ENCODE results near the gene AKNA. TPM values are rescaled to one million over a fixed set of nuclear protein-coding genes. Genes with fewer than 3 reads are reported as not detected.
A peak's percentile ranks its signal among the peaks of the same experiment; 100 is the strongest.
"Not testable (repeated sequence)": the region's sequence is repeated elsewhere in the genome, so short reads cannot be mapped to it uniquely, and the experiment has no call there.

Gene AKNA
- total RNA-seq, 1 experiment from 2014 or later = 5.1 TPM

DNA sequence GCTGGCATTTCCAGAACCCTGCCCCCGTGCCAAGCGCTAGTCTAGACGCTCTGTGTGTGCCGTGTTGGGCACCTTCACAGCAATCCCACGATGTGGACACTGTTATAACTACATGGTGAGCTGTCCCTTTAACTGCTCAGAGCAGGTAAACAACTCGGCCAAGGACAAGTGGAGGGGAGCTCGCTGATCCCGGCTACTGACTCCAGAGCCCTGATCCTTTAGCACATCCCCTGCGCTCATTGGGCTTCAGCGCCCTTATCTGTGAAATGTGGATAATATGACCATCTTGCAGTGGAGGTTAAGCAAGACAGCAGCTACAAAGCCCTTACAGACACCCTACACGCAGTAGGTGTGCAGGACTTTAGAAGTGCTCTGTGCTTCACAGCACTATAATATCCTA, 41.6 kb downstream of the AKNA start:
- in situ Hi-C loops (cut with HindIII; ENCODE audit: low sequenced_read_pairs) = no loop called here
- DNase-seq (ENCODE audit: low spot score) = no peak

GRCh38 chr9:114345493-114346065, 42.2 kb downstream of the AKNA start:
- no peak for DNase-seq (ENCODE audit: low spot score)
- in situ Hi-C loops (cut with HindIII; ENCODE audit: low sequenced_read_pairs) = no loop called here

DNA sequence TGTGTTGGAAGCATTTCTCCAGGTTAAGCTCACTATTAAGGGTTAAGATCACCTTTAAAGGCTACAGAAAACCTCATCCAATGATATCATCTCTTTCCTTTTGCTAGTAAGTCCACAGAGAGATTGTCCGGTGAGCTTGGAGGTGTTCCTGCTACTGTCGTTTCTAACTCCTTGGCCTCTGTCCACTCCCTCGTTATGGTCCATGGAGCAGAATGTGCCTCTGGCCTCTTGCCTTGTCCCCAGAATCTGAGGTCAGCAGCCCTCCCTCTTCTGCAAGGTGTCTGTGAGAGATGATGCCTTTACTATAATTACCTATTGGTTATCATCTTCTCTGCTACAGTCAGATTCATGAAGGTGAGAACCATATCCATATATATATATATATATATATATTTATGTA, 43.1 kb downstream of the AKNA start:
- in situ Hi-C loops (cut with HindIII; ENCODE audit: low sequenced_read_pairs) = no loop called here
- peak; percentile 13 for DNase-seq (ENCODE audit: low spot score)

GRCh38 chr9:114344188-114344566, 43.6 kb downstream of the AKNA start:
- in situ Hi-C loops (cut with HindIII; ENCODE audit: low sequenced_read_pairs) = no loop called here
- no peak for DNase-seq (ENCODE audit: low spot score)

- DNase-seq (ENCODE audit: low spot score) = no peak
- in situ Hi-C loops (cut with HindIII; ENCODE audit: low sequenced_read_pairs) = no loop called here
Measured at GRCh38 chr9:114343471-114344187, 44.2 kb downstream of the AKNA start.

DNA sequence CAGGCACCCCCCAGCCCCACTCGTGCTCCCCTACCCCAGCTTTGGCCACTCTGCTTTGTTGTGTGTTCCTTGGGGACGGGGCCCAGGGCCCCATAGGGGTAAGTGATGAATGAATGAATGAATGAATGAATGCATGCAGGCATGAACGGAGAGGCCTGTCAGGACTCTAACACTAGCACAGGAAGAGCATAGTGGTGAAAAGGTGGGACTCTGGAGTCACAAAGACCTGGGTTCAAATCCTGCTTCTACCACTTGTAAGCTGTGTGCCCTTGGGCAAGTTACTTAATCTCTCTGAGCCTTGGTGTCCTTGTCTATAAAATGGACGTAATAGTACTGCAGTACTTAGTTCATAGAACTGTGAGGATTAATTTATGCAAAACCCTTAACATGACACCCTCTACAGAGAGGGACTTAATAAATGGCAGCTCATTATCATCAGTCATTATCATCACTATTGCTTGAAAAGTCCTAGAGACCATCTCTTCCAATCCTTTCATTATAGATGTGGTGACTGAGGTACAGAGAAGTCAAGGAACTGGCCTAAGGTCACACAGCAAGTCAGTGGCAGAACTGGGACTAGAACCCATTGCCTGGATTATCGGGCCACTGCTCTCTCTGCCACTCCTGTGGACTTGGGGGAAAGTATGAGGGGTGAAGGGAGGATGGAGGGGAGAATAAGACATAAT, 44.9 kb downstream of the AKNA start:
- in situ Hi-C loops (cut with HindIII; ENCODE audit: low sequenced_read_pairs) = no loop called here
- no peak for DNase-seq (ENCODE audit: low spot score)

DNA sequence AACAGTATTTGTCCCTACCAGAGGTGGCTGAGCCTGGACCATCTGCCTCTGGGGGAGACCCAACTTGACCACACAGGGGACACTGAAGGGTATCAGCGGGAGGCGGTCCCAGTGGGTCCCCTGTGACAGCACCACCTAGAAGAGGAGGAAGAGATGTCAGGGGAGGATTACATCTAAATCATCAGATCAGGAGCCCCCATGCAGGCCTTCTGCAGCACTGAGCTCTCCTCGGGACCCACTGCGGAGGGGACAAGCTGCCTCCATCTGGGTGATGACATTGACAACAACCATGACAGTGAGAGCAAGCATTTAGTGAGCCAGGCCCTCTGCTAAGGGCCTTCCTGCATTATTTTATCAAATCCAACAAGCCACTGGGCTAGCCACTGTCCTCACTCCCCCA, 45.8 kb downstream of the AKNA start:
- in situ Hi-C loops (cut with HindIII; ENCODE audit: low sequenced_read_pairs) = no loop called here
- no peak for DNase-seq (ENCODE audit: low spot score)

- in situ Hi-C loops (cut with HindIII; ENCODE audit: low sequenced_read_pairs) = no loop called here
- DNase-seq (ENCODE audit: low spot score) = no peak
Measured at GRCh38 chr9:114341152-114341830, 46.5 kb downstream of the AKNA start.

DNA sequence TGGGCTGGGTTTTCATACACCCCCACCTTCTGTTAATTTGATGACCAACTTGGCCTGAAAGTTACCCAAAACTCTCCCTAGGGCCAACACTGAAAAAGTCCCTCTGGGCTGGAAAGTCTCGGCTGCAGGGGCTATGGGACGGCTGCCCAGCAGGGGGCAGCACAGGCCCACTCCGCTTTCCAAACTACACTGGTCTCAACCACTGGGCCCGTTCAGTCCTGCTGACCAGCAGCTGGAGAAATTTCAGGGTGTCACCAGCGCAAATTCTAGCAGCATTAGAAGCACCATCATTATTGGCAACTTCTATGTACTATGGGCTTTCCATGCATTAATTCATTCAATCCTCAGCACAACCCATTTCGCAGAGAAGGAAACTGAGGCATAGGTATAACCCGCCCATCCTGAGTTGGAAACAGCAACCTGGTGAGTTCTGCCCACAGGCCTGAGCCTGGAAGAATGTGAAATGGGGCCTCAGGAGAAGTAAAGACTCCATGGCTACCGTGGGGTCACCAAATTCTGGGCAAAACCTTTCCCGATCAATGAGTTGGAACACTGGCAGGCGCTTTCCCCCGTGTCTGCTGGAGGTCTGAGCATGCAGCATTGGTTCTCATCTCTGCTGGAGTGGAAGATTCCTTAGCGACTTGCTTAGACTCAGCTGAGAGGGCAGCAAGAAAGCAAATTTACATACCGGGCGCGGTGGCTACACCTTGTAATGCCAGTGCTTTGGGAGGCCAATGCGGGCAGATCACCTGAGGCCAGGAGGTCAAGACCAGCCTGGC, 48.5 kb downstream of the AKNA start:
- DNase-seq (ENCODE audit: low spot score) = peak; percentile 6
- in situ Hi-C loops (cut with HindIII; ENCODE audit: low sequenced_read_pairs) = no loop called here

DNA sequence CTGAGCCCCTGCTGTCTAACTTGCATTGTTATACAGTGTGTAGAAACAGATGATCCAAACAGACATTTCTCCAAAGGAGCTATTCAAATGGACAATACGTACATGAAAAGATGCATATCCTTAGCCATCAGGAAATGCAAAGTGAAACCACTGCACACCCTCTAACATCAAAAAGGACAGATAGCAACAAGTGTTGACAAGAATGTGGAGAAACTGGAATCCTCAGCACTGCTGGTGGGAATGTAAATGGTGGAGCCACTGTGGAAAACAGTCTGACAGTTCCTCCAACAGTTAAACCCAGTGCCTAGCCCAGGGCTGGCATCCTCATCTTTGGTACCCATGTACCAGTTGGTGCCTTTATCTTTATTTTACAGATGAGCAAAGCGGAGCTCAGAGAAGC, 49.6 kb downstream of the AKNA start:
- in situ Hi-C loops (cut with HindIII; ENCODE audit: low sequenced_read_pairs) = no loop called here
- DNase-seq (ENCODE audit: low spot score) = no peak

GRCh38 chr9:114336699-114337395, 50.9 kb downstream of the AKNA start:
- no peak for DNase-seq (ENCODE audit: low spot score)
- in situ Hi-C loops (cut with HindIII; ENCODE audit: low sequenced_read_pairs) = no loop called here

DNA sequence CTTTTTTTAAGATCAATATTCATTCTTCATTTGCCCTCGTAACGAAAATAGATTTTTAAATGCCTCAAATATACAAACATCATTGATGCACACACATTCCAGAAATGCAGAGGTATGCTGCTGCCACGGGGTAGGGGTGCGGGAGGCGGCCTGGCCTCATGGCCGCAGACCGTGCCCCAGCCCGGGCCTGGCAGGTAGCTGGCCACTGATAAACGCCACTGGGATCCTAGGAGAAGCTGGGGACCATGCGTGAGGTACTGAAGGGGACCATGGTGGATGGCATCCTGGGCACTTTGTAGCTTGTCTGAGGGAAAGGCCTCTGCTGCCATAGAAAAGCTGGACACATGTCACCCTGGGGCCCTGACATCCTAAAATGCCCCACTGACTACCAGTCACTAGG, 51.6 kb downstream of the AKNA start:
- no peak for DNase-seq (ENCODE audit: low spot score)
- in situ Hi-C loops (cut with HindIII; ENCODE audit: low sequenced_read_pairs) = no loop called here

- in situ Hi-C loops (cut with HindIII; ENCODE audit: low sequenced_read_pairs) = no loop called here
- DNase-seq (ENCODE audit: low spot score) = no peak
Measured at GRCh38 chr9:114335745-114336144, 52.0 kb downstream of the AKNA start.

DNA sequence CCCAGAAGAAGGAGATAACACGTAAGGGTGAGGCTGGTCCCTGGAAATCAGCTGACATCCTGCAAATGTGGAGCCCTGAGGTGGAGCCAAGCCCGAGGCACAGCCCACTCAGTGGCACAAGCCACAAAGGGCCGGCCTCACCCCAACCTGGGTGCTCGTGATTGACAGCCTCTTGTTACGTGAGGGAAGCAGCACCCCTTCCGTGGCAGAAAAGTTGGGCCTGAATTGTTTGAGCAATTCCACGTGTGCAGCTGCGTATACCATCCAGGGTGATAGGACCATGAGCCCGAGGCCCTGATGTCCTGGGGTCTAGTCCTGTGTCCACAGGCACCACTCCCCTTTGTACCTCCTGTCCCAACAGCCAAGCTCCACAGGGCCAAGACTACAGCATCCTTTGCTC, 53.3 kb downstream of the AKNA start:
- in situ Hi-C loops (cut with HindIII; ENCODE audit: low sequenced_read_pairs) = no loop called here
- DNase-seq (ENCODE audit: low spot score) = no peak

- DNase-seq (ENCODE audit: low spot score); in situ Hi-C loops (cut with HindIII; ENCODE audit: low sequenced_read_pairs): not testable (repeated sequence)
Measured at GRCh38 chr9:114333718-114334117, 54.1 kb downstream of the AKNA start.

GRCh38 chr9:114332474-114333040, 55.2 kb downstream of the AKNA start:
- DNase-seq (ENCODE audit: low spot score); in situ Hi-C loops (cut with HindIII; ENCODE audit: low sequenced_read_pairs): not testable (repeated sequence)

DNA sequence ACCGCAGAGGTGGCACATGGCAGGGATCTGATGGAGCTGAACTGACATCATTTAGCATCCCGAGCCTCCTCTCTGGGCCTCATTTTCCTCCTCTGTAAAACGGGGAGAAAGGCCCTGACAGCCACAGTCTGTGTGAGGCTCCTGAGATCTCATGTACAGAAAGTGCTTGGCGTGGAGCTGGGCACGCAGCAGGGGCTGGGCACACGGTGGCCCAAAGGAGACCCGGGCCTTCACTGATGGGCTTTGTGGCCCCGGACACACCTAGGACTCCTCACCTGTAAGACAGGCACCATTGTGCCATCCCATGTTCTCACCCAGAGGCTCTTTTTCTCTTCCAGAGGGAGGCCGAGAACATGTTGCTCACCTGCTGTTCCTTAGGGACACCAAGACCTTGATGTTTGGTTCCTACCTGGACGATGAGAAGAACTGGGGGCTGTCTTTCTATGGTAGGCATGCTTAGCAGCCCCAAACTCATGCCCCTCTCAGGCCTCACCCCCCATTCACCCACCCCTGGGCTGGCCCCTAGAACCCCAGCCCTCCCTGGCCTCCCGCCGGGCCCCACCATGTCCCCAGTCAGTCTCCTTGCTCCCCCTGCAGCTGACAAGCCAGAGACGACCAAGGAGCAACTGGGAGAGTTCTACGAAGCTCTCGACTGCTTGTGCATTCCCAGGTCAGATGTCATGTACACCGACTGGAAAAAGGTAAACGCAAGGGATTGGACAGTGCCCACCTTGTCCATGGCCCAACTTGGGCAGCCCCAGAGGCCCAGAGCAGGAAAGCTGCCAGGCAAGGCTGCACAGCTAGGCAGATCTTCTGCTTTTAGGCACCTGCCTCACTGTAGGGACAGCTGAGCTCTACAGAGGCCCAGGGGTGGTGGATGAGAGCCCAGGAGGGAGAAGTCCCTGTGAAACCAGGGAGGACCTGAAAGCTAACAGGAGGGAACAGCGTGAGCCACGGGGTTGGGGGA, 56.3 kb downstream of the AKNA start:
- DNase-seq (ENCODE audit: low spot score); in situ Hi-C loops (cut with HindIII; ENCODE audit: low sequenced_read_pairs): not testable (repeated sequence)
